Fibroblast of lung (primary cell): ENCODE data around the gene ZNF322.

Experiments
- CTCF ChIP-seq, 2 donors: IDR thresholded peaks in 1 of 2; conservative IDR thresholded peaks in 1 of 2; 1 replicate in 1 of 2; 2 replicates in 1 of 2; pipeline ENCODE4 v1.5.1; 2011 to 2012; ENCODE audit warnings: low read length in 2 of 2, control low read depth in 1 of 2, inconsistent platforms in 1 of 2, low read depth in 1 of 2, mild to moderate bottlenecking in 1 of 2
- EZH2 ChIP-seq: IDR thresholded peaks from 2 replicates; pipeline ENCODE4 v1.5.1; 2012; ENCODE audit warnings: low read length, control low read depth, mild to moderate bottlenecking; ENCODE audit errors: missing control alignments

GRCh38 chr6:26597821-26598220 is 61.7 kb downstream of the ZNF322 start:
- TF ChIP-seq CTCF (conservative IDR thresholded peaks at IDR 0.05 in 1 of 2, IDR thresholded peaks at IDR 0.05 in 1 of 2; ENCODE audit: low read depth in 1 of 2, low read length in 2 of 2) (no peak), EZH2 (no peak)
